A549 (cell line): ENCODE measurements around the gene WDR82. TPM values are rescaled to one million over a fixed set of nuclear protein-coding genes. Genes with fewer than 3 reads are reported as not detected.

Source experiments
- ATAC-seq, 2 experiments: fragments of 200-7000 bp in 1 of 2; fragments of >200 bp in 1 of 2; cut with Nextera tagmentation in 1 of 2; cut with Tn5 transposase in 1 of 2; 3 replicates each; pipeline versions ENCODE4 v1.8.0 to v1.9.1; 2018 to 2020; ENCODE audit warnings: mild to moderate bottlenecking in 1 of 2, moderate library complexity in 1 of 2
- CTCF ChIA-PET: fragments of 300-600 bp; sonication (Branson Sonifier 250); formaldehyde crosslinking; extraction: SDS; loops from one replicate; lab custom pipeline; 2021; ENCODE audit warnings: antibody characterized with exemption, inconsistent platforms; lab: Yijun Ruan, JAX
- POLR2A ChIA-PET: fragments of 350-600 bp; formaldehyde crosslinking; extraction: SDS; loops from one replicate; lab custom pipeline; 2021; ENCODE audit warnings: antibody characterized with exemption, inconsistent platforms; lab: Yijun Ruan, JAX
- DNase-seq, 2 experiments: peaks; one replicate each; pipeline versions ENCODE4 v3.0.0 to v3.0.0-alpha.2; 2011 to 2016; ENCODE audit warnings: low read depth in 1 of 2, low spot score in 1 of 2
- FAIRE-seq: peaks from 2 replicates; lab custom pipeline; 2011; peaks lifted over from hg19 to GRCh38; lab: Jason Lieb, UNC
- H3K27ac ChIP-seq, 2 experiments: fragments of >200 bp; sonication (Bioruptor Twin); formaldehyde crosslinking; 3 replicates each; pipeline ENCODE4 v1.5.1; 2016 to 2017
- H3K4me1 ChIP-seq: fragments of >200 bp; sonication (Bioruptor Twin); formaldehyde crosslinking; 3 replicates; pipeline ENCODE4 v1.6.1; 2016
- H3K4me2 ChIP-seq: fragments of >200 bp; sonication (Bioruptor Twin); formaldehyde crosslinking; 3 replicates; pipeline ENCODE4 v1.6.1; 2016
- H3K4me3 ChIP-seq: fragments of >200 bp; sonication (Bioruptor Twin); formaldehyde crosslinking; 3 replicates; pipeline ENCODE4 v1.5.1; 2016
- H3K9me3 ChIP-seq: fragments of >200 bp; sonication (Bioruptor Twin); formaldehyde crosslinking; 3 replicates; pipeline ENCODE4 v1.6.1; 2016
- BHLHE40 ChIP-seq: IDR thresholded peaks from 2 replicates; pipeline ENCODE4 v1.6.1; 2012; ENCODE audit warnings: low read depth, low read length, inconsistent platforms
- CBX2 ChIP-seq: fragments of 200-600 bp; sonication (generic); IDR thresholded peaks from 2 replicates; pipeline ENCODE4 v1.6.1; 2016; ENCODE audit warnings: low read depth, mild to moderate bottlenecking, borderline replicate concordance
- CHD4 ChIP-seq: fragments of 200-600 bp; sonication (generic); IDR thresholded peaks from 2 replicates; pipeline ENCODE4 v1.6.1; 2016; ENCODE audit warnings: antibody characterized with exemption, mild to moderate bottlenecking, borderline replicate concordance
- EHF ChIP-seq: fragments of 250-450 bp; sonication (Bioruptor Pico); IDR thresholded peaks from 2 replicates; pipeline ENCODE4 v1.5.0; 2020; ENCODE audit warnings: mild to moderate bottlenecking
- FOSB ChIP-seq: fragments of 250-450 bp; sonication (Bioruptor Pico); IDR thresholded peaks from 2 replicates; pipeline ENCODE4 v1.5.0; 2020; ENCODE audit warnings: mild to moderate bottlenecking, moderate library complexity
- MAZ ChIP-seq: fragments of 150-350 bp; IDR thresholded peaks from 2 replicates; pipeline ENCODE4 v1.6.1; 2014; ENCODE audit warnings: antibody characterized with exemption, low read depth, low read length, borderline replicate concordance
- NFE2L2 ChIP-seq: fragments of 150-350 bp; conservative IDR thresholded peaks from 2 replicates; pipeline ENCODE4 v1.6.1; 2014; ENCODE audit warnings: low read length
- POLR2A ChIP-seq: IDR thresholded peaks from 2 replicates; pipeline ENCODE4 v1.6.1; 2012; ENCODE audit warnings: mild to moderate bottlenecking, low read length
- RAD21 ChIP-seq, 2 experiments: fragments of >200 bp in 1 of 2; sonication (Bioruptor Twin) in 1 of 2; formaldehyde crosslinking in 1 of 2; IDR thresholded peaks in 1 of 2; conservative IDR thresholded peaks in 1 of 2; 2 replicates in 1 of 2; 3 replicates in 1 of 2; pipeline ENCODE4 v1.6.1; 2012 to 2018; ENCODE audit warnings: inconsistent platforms in 1 of 2
- RARB ChIP-seq: fragments of 250-450 bp; sonication (Bioruptor Pico); IDR thresholded peaks from 2 replicates; pipeline ENCODE4 v1.8.0; 2021; ENCODE audit warnings: mild to moderate bottlenecking, moderate library complexity
- RCOR1 ChIP-seq: fragments of 150-350 bp; IDR thresholded peaks from 2 replicates; pipeline ENCODE4 v1.6.1; 2014; ENCODE audit warnings: antibody characterized with exemption, low read length, low read depth
- SREBF2 ChIP-seq: fragments of 450-650 bp; IDR thresholded peaks from 2 replicates; pipeline ENCODE4 v1.6.1; 2014; ENCODE audit warnings: mild to moderate bottlenecking, moderate library complexity
- TFCP2L1 ChIP-seq: fragments of 250-450 bp; sonication (Bioruptor Pico); IDR thresholded peaks from 2 replicates; pipeline ENCODE4 v1.5.0; 2021; ENCODE audit warnings: mild to moderate bottlenecking
- ZFP36 ChIP-seq: fragments of 450-650 bp; IDR thresholded peaks from 2 replicates; pipeline ENCODE4 v1.6.1; 2014; ENCODE audit warnings: borderline replicate concordance; ENCODE audit not compliant: partially characterized antibody
- WGBS: methylation state at CpG from one replicate; pipeline ENCODE4 v1.1.6; 2017; ENCODE audit errors: missing lambda C conversion rate; 5-methylcytosine and 5-hydroxymethylcytosine counted together
- polyA plus RNA-seq, 4 experiments: library from polyadenylated mRNA; depleted of rRNA in 3 of 4; stranded (reverse); fragments of >200 nt; fragmentation: RNase III in 1 of 4; extraction: RNeasy Plus Mini Kit Qiagen cat#74134 plus additional on column Dnase treatment in 1 of 4; gene quantifications; 2 replicates in 3 of 4; 3 replicates in 1 of 4; pipeline ENCODE4 v1.2.3, GENCODE V29; 2011 to 2017
- TF ChIP-seq, protein P1 (sequence below): fragments of 450-650 bp; IDR thresholded peaks from 2 replicates; pipeline ENCODE4 v1.6.1; 2014; ENCODE audit warnings: antibody characterized with exemption
- TF ChIP-seq, protein P2 (sequence below): fragments of >200 bp; sonication (Bioruptor Twin); formaldehyde crosslinking; IDR thresholded peaks from 3 replicates; pipeline ENCODE4 v1.6.1; 2016
- TF ChIP-seq, protein P3 (sequence below): IDR thresholded peaks from 2 replicates; pipeline ENCODE4 v1.6.1; 2012; ENCODE audit warnings: low read depth, borderline replicate concordance

The WDR82 gene
- polyA plus RNA-seq, 2 of the 4 experiments (the other 2 are of a cell fraction), result 50.6 to 52.7 TPM

DNA sequence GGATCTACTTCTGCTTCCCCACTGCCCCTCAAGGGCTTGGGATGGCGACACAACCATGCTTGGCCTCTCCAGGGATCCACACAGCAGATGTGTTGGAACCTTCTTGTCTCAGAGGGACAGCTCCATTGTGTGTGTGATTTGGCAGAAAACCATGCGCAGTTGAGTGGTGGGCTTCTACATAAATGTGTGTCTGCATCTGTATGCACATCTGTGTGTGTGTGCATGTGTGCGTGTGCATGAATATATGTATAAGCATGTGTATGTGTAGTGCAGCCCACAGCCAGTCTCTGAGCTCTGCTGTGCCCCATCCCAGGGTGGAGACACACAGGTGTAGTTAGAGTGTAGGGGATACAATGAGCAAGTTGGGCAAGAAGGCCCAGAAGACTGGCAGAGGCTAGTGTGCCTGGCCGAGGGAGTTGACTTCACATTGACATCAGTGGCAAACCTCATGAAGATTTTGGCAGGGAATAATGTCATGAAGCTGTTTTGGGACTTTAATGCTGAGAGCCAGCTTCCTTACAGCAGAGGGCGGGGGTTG, 17.3 kb upstream of the WDR82 start:
- no peak overlapping the region for H3K4me2 ChIP-seq
- H3K4me1 ChIP-seq, result peaks cover 14% of the 10 kb centered on the region
- TF ChIP-seq RARB (CRISPR knock-in tag) (no peak), EHF (CRISPR knock-in tag) (no peak), BHLHE40 (no peak), SREBF2 (no peak), MAZ (no peak), FOSB (CRISPR knock-in tag) (no peak), ZFP36 (no peak), RAD21 (conservative IDR thresholded peaks at IDR 0.05 in 1 of 2, IDR thresholded peaks at IDR 0.05 in 1 of 2) (no peak), POLR2A (no peak)
- TF ChIP-seq, protein P1, sequence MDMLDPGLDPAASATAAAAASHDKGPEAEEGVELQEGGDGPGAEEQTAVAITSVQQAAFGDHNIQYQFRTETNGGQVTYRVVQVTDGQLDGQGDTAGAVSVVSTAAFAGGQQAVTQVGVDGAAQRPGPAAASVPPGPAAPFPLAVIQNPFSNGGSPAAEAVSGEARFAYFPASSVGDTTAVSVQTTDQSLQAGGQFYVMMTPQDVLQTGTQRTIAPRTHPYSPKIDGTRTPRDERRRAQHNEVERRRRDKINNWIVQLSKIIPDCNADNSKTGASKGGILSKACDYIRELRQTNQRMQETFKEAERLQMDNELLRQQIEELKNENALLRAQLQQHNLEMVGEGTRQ, result no peak
- TF ChIP-seq, protein P2, sequence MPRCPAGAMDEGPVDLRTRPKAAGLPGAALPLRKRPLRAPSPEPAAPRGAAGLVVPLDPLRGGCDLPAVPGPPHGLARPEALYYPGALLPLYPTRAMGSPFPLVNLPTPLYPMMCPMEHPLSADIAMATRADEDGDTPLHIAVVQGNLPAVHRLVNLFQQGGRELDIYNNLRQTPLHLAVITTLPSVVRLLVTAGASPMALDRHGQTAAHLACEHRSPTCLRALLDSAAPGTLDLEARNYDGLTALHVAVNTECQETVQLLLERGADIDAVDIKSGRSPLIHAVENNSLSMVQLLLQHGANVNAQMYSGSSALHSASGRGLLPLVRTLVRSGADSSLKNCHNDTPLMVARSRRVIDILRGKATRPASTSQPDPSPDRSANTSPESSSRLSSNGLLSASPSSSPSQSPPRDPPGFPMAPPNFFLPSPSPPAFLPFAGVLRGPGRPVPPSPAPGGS, result no peak
- TF ChIP-seq, all 56 proteins: peak for 0
- CTCF ChIA-PET, result interaction anchor here (1.1 to 17.0 kb wide), 3 partner anchors 12 to 42 kb away, joined by 3 to 311 read pairs (median 3); no protein-coding TSS in a partner anchor
- DNase-seq, result no peak
- no peaks in the 10 kb centered on the region for H3K9me3 ChIP-seq
- H3K27ac ChIP-seq, result no peak overlapping the region
- WGBS, result 62% methylated on average over 3 of the region's 5 CpGs
- no peak for ATAC-seq
- no peak overlapping the region for H3K4me3 ChIP-seq
- POLR2A ChIA-PET, result no interaction called here
- no peak for FAIRE-seq

DNA sequence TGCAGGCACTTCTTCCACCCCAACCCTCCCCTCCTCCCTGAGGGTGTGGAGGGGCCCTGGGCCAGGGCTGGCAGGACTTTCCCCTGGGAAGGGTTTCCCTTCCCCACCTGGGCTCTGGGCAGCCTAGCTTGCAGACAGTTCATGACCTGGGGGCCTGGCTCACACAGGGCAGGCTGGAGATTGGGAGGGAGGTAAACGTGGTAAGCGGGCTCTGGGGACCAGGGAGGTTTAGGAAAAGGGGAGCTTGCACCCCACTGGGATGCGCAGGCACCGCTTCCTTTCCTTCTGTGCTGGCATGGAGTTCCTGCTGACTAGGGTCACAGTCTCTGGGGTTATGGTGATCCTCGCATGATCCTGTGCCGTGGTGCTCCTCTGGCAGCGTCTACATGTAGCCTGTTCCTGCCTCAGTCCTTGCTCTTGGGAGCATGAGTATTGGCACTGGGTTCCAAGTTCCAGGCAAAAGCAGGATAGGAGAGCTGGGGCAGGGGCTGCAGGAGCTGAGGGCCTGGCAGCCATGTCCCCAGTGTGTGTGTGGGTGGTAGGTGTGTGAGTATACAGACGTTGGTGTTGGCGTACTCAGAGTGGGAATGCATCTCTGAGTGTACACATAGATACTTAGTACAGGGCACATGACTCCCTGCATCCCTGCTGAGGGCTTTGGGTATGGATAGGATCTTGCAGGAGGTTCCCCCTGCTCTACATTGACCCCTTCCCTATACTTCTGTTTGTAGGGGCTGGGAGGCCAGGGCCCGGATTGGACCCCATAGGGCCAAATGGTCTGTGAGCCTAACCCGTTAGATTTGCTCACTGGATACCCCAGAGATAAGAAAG, 16.1 kb upstream of the WDR82 start:
- 67% methylated on average over 10 of the region's 11 CpGs for WGBS
- POLR2A ChIA-PET, result no interaction called here

DNA sequence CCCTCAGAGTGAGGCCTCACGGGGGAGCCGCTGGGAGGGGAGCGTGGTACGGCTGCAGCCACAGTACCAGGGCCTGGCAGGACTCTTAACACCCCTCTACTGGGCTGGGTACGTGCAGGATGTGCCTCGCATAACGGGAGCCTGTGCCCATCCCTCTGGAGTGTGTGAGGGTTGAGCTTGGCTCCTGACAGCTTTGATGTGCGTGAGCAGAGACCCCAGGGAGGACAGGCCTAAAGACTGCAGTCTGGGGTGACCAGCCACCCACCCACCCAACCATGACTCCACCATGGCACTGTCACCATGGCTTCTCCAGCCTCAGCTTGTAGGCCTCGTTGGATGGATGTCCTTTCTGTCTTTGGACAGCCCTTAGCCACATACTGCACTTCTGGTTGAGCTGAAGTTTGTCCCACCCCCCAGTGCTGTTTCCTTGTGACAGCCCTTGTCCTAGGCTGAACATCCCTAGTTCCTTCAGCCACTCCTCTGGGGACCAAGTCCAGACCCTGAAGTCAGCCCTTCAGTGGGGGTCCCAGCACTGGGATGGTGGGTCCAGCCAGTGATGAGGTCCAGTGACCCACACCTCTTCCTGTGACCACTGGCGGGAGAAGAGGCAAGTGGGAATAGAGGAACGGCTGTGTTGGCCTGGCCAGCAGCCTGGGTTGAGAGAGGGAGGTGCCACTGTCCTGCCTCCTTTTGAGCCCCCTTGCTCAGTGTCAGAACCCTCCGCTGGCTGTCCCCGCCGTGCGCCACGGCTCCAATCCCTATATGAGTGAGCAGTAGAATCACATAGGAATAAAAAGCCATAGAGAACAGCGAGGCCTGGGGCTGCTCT, 15.3 kb upstream of the WDR82 start:
- CTCF ChIA-PET, result interaction anchor here (1.3 to 17.0 kb wide), 2 partner anchors 20 to 44 kb away, joined by 3 to 311 read pairs; no protein-coding TSS in a partner anchor

More for the DNA sequence above, 16.1 kb upstream of the WDR82 start:
- H3K4me2 ChIP-seq, result no peak overlapping the region
- TF ChIP-seq NFE2L2 (no peak), CHD4 (no peak), CBX2 (no peak)
- TF ChIP-seq, protein P3, sequence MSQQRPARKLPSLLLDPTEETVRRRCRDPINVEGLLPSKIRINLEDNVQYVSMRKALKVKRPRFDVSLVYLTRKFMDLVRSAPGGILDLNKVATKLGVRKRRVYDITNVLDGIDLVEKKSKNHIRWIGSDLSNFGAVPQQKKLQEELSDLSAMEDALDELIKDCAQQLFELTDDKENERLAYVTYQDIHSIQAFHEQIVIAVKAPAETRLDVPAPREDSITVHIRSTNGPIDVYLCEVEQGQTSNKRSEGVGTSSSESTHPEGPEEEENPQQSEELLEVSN, result no peak
- TF ChIP-seq, all 56 proteins: peak for 0
- ATAC-seq (no peak), DNase-seq (no peak), FAIRE-seq (no peak)
- Histone ChIP-seq H3K27ac (no peak overlapping the region), H3K4me1 (peaks cover 10% of the 10 kb centered on the region), H3K9me3 (no peaks in the 10 kb centered on the region), H3K4me3 (no peak overlapping the region)
- CTCF ChIA-PET, result interaction anchor here (17.0 kb wide), 1 partner anchor 43 kb away, joined by 311 read pairs; no protein-coding TSS in a partner anchor

More for the DNA sequence above, 15.3 kb upstream of the WDR82 start:
- Histone ChIP-seq H3K4me1 (peaks cover 14% of the 10 kb centered on the region), H3K9me3 (no peaks in the 10 kb centered on the region), H3K4me3 (no peak overlapping the region), H3K27ac (no peak overlapping the region), H3K4me2 (no peak overlapping the region)
- TF ChIP-seq TFCP2L1 (no peak), RCOR1 (no peak)
- no peak for FAIRE-seq
- no peak for ATAC-seq
- no peak for DNase-seq
- POLR2A ChIA-PET, result no interaction called here
- 82% methylated on average over 10 of the region's 17 CpGs for whole genome bisulfite sequencing
